B cell (primary cell): ENCODE measurements around the gene LRFN4.

Experiments
- EZH2 ChIP-seq: IDR thresholded peaks from 2 replicates; pipeline ENCODE4 v1.6.1; 2012; ENCODE audit warnings: borderline replicate concordance, low read depth, mild to moderate bottlenecking, moderate library complexity, low read length; ENCODE audit not compliant: insufficient read depth, poor library complexity, severe bottlenecking
- TF ChIP-seq, protein P1 (sequence below): fragments of 200-600 bp; IDR thresholded peaks from one replicate; pipeline ENCODE4 v1.8.0; 2022; ENCODE audit warnings: antibody characterized with exemption, mild to moderate bottlenecking

DNA sequence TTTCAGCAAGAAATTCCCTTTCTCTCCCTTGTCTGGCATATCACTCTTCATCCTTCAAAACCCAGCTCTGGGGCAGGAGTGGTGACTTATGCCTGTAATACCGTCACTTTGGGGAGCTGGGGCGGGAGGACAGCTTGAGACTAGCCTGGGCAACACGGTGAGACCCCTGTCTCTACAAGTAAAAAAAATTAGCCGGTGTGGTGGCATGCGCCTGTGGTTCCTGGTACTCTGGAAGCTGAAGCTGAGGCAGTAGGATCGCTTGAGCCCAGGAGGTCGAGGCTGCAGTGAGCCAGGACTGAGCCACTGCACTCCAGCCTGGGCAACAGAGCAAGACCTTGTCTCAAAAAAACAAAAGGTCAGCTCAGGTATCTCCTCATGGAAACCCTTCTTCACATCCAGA is 15.0 kb upstream of the LRFN4 start:
- TF ChIP-seq, protein P1, sequence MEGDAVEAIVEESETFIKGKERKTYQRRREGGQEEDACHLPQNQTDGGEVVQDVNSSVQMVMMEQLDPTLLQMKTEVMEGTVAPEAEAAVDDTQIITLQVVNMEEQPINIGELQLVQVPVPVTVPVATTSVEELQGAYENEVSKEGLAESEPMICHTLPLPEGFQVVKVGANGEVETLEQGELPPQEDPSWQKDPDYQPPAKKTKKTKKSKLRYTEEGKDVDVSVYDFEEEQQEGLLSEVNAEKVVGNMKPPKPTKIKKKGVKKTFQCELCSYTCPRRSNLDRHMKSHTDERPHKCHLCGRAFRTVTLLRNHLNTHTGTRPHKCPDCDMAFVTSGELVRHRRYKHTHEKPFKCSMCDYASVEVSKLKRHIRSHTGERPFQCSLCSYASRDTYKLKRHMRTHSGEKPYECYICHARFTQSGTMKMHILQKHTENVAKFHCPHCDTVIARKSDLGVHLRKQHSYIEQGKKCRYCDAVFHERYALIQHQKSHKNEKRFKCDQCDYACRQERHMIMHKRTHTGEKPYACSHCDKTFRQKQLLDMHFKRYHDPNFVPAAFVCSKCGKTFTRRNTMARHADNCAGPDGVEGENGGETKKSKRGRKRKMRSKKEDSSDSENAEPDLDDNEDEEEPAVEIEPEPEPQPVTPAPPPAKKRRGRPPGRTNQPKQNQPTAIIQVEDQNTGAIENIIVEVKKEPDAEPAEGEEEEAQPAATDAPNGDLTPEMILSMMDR: no peak
- no peak for TF ChIP-seq EZH2
